GM12801 (cell line): ENCODE results near the gene ARHGAP15.

Experiments
- CTCF ChIP-seq: IDR thresholded peaks from one replicate; pipeline ENCODE4 v1.5.1; 2011; ENCODE audit warnings: control low read depth; ENCODE audit not compliant: insufficient read length; ENCODE audit errors: extremely low read depth

Gene ARHGAP15

GRCh38 chr2:143132355-143132754 is 3.1 kb downstream of the ARHGAP15 start:
- no peak for TF ChIP-seq CTCF

GRCh38 chr2:143133783-143134182 is 4.6 kb downstream of the ARHGAP15 start:
- no peak for TF ChIP-seq CTCF

GRCh38 chr2:143138292-143138691 is 9.1 kb downstream of the ARHGAP15 start:
- TF ChIP-seq CTCF: no peak

- no peak for TF ChIP-seq CTCF
Observed at GRCh38 chr2:143139835-143140393, 10.7 kb downstream of the ARHGAP15 start.

- no peak for TF ChIP-seq CTCF
Observed at GRCh38 chr2:143140864-143141661, 11.8 kb downstream of the ARHGAP15 start.

- TF ChIP-seq CTCF: no peak
Observed at GRCh38 chr2:143142598-143142997, 13.4 kb downstream of the ARHGAP15 start.

GRCh38 chr2:143144813-143145455 is 15.7 kb downstream of the ARHGAP15 start:
- TF ChIP-seq CTCF: no peak
